ENCODE data around the gene TBPL1. TPM values are rescaled to one million over a fixed set of nuclear protein-coding genes. Genes with fewer than 3 reads are reported as not detected.

The TBPL1 gene
- total and polyA plus RNA-seq, 2 of the 8 experiments (the other 6 are each of a cell fraction or from before 2014, with no cell fraction given) = 32.5 to 67.0 TPM

GRCh38 chr6:134034478-134034877 lies 81.5 kb downstream of the TBPL1 start:
- Histone ChIP-seq H3K23ac (ENCODE audit: insufficient read length) (no peak overlapping the region), H3K4me1 (replicated peaks in 1 of 4; ENCODE audit: control insufficient read depth in 3 of 4, insufficient read depth in 4 of 4, low read length in 3 of 4) (peaks cover 0 to 6% (median 0%) of the 10 kb centered on the region in 4 experiments; a peak in 2 of 7 replicates), H3K23me2 (ENCODE audit: low read depth, low read length) (no peaks in the 10 kb centered on the region; the same call in 1 of the 2 replicates), H2AFZ (ENCODE audit: low read length) (no peak overlapping the region), H3K27me3 (replicated peaks in 1 of 4; ENCODE audit: control insufficient read depth in 3 of 4, extremely low read depth in 1 of 4, insufficient read depth in 3 of 4, low read length in 3 of 4) (no peaks in the 10 kb centered on the region), H3K79me1 (ENCODE audit: low read depth, low read length) (no peaks in the 10 kb centered on the region), H3K27ac (ENCODE audit: low read depth, low read length) (no peak overlapping the region), H3K14ac (ENCODE audit: insufficient read length) (no peak overlapping the region), H2BK12ac (ENCODE audit: low read depth, low read length) (no peak overlapping the region), H2BK5ac (ENCODE audit: low read depth, low read length) (no peak overlapping the region), H3K9ac (replicated peaks in 1 of 4; ENCODE audit: extremely low read depth in 1 of 4, low read depth in 3 of 4, low read length in 3 of 4) (no peak overlapping the region), H3K56ac (replicated peaks; ENCODE audit: insufficient read length, low read depth, low read length) (no peak overlapping the region), H3K18ac (ENCODE audit: extremely low read depth, low read length) (no peak overlapping the region), H3K4me2 (ENCODE audit: insufficient read depth in 1 of 2, low read depth in 2 of 2, low read length in 2 of 2) (no peak overlapping the region), H4K8ac (ENCODE audit: extremely low read depth, insufficient read depth, low read length) (no peak overlapping the region), H2BK15ac (ENCODE audit: low read length) (no peak overlapping the region), H2BK120ac (replicated peaks; ENCODE audit: low read depth, low read length) (no peak overlapping the region), H3K4me3 (ENCODE audit: extremely low read depth in 1 of 4, insufficient read depth in 2 of 4, low read depth in 3 of 4, low read length in 4 of 4) (no peak overlapping the region), H3K36me3 (ENCODE audit: control insufficient read depth in 2 of 4, insufficient read depth in 4 of 4, low read length in 3 of 4) (no peaks in the 10 kb centered on the region), H4K5ac (ENCODE audit: insufficient read length, low read depth, low read length) (no peak overlapping the region), H4K20me1 (replicated peaks in 1 of 2; ENCODE audit: control insufficient read depth in 1 of 2, insufficient read depth in 2 of 2, low read length in 2 of 2) (no peaks in the 10 kb centered on the region), H4K91ac (replicated peaks; ENCODE audit: insufficient read length, low read length) (no peak overlapping the region), H3K79me2 (ENCODE audit: control insufficient read depth in 1 of 2, insufficient read depth in 2 of 2, low read length in 2 of 2) (no peaks in the 10 kb centered on the region), H3K4ac (replicated peaks; ENCODE audit: insufficient read length, low read depth, low read length) (no peak overlapping the region), H2AK5ac (ENCODE audit: low read depth, low read length) (no peak overlapping the region), H3K9me3 (ENCODE audit: insufficient read depth in 2 of 2, low read depth in 1 of 2, low read length in 1 of 2) (no peaks in the 10 kb centered on the region), H2BK20ac (ENCODE audit: low read length) (no peak overlapping the region)
- DNase-seq (ENCODE audit: low read depth in 1 of 2, low spot score in 2 of 2) (no peak), FAIRE-seq (no peak)
- CTCF ChIA-PET (ENCODE audit: partially characterized antibody) = interaction anchor here (1.4 to 2.7 kb wide), 2 partner anchors 29 to 30 kb away, joined by 7 to 17 read pairs; no protein-coding TSS in a partner anchor
- TF ChIP-seq SAP30 (IDR thresholded peaks at IDR 0.05; ENCODE audit: insufficient read depth, insufficient replicate concordance, low read length) (no peak), POLR2A (IDR thresholded peaks at IDR 0.05; ENCODE audit: control extremely low read depth in 1 of 2, low read depth in 2 of 2, low read length in 2 of 2) (no peak), USF2 (IDR thresholded peaks at IDR 0.05; ENCODE audit: low read length) (no peak), NRF1 (IDR thresholded peaks at IDR 0.05; ENCODE audit: low read depth, low read length) (no peak)
- POLR2A ChIA-PET (ENCODE audit: partially characterized antibody) = no interaction called here
- WGBS, 2 experiments (ENCODE audit: extremely low coverage in 1 of 2, insufficient coverage in 1 of 2, insufficient read length in 1 of 2, insufficient replicate concordance in 2 of 2, low coverage in 1 of 2, low lambda C conversion rate in 2 of 2, missing lambda C conversion rate in 1 of 2) = 90% methylated on average over 1 of the region's 1 CpG; no CpG with 5 or more reads in 1 of the 2 experiments
